ENCODE data around the gene ADD3.
A peak's percentile ranks its signal among the peaks of the same experiment; 100 is the strongest.
"Not testable (repeated sequence)": the region's sequence is repeated elsewhere in the genome, so short reads cannot be mapped to it uniquely, and the experiment has no call there.

Gene ADD3

GRCh38 chr10:109979215-109979614 is 28.6 kb upstream of the ADD3 start:
- no peak for DNase-seq (ENCODE audit: low read depth)
- Histone ChIP-seq H3K9ac (ENCODE audit: low read length) (peak overlapping the region; percentile 76), H3K4me3 (ENCODE audit: low read length) (peak overlapping the region; percentile 67), H3K4me1 (ENCODE audit: control insufficient read depth, insufficient read depth, low read length) (peaks cover 57% of the 10 kb centered on the region), H3K9me3 (ENCODE audit: control insufficient read depth, low read length) (no peaks in the 10 kb centered on the region), H3K36me3 (ENCODE audit: control insufficient read depth, insufficient read depth, low read length, severe bottlenecking) (no peaks in the 10 kb centered on the region), H3K27me3 (replicated peaks; ENCODE audit: control insufficient read depth, insufficient read depth, low read length) (no peaks in the 10 kb centered on the region)

GRCh38 chr10:109981650-109982049 is 26.1 kb upstream of the ADD3 start:
- Histone ChIP-seq H3K4me3 (ENCODE audit: low read length) (peak overlapping the region; percentile 73), H3K4me1 (ENCODE audit: control insufficient read depth, insufficient read depth, low read length) (peaks cover 52% of the 10 kb centered on the region), H3K36me3 (ENCODE audit: control insufficient read depth, insufficient read depth, low read length, severe bottlenecking) (no peaks in the 10 kb centered on the region), H3K9ac (ENCODE audit: low read length) (peak overlapping the region; percentile 74), H3K9me3 (ENCODE audit: control insufficient read depth, low read length) (no peaks in the 10 kb centered on the region), H3K27me3 (replicated peaks; ENCODE audit: control insufficient read depth, insufficient read depth, low read length) (no peaks in the 10 kb centered on the region)
- no peak for DNase-seq (ENCODE audit: low read depth)

GRCh38 chr10:109982123-109982522 is 25.7 kb upstream of the ADD3 start:
- Histone ChIP-seq H3K9me3 (ENCODE audit: control insufficient read depth, low read length) (no peaks in the 10 kb centered on the region), H3K9ac (ENCODE audit: low read length) (peak overlapping the region; percentile 74), H3K27me3 (replicated peaks; ENCODE audit: control insufficient read depth, insufficient read depth, low read length) (no peaks in the 10 kb centered on the region), H3K36me3 (ENCODE audit: control insufficient read depth, insufficient read depth, low read length, severe bottlenecking) (no peaks in the 10 kb centered on the region), H3K4me1 (ENCODE audit: control insufficient read depth, insufficient read depth, low read length) (peaks cover 50% of the 10 kb centered on the region), H3K4me3 (ENCODE audit: low read length) (peak overlapping the region; percentile 73)
- no peak for DNase-seq (ENCODE audit: low read depth)

GRCh38 chr10:109982812-109983211 is 25.0 kb upstream of the ADD3 start:
- H3K4me3 ChIP-seq (ENCODE audit: low read length): peak overlapping the region; percentile 73
- peaks cover 51% of the 10 kb centered on the region for H3K4me1 ChIP-seq (ENCODE audit: control insufficient read depth, insufficient read depth, low read length)
- H3K9ac ChIP-seq (ENCODE audit: low read length): peak overlapping the region; percentile 74
- H3K27me3 ChIP-seq (replicated peaks; ENCODE audit: control insufficient read depth, insufficient read depth, low read length): no peaks in the 10 kb centered on the region
- H3K9me3 ChIP-seq (ENCODE audit: control insufficient read depth, low read length): no peaks in the 10 kb centered on the region
- H3K36me3 ChIP-seq (ENCODE audit: control insufficient read depth, insufficient read depth, low read length, severe bottlenecking): no peaks in the 10 kb centered on the region
- no peak for DNase-seq (ENCODE audit: low read depth)

GRCh38 chr10:109984013-109984412 is 23.8 kb upstream of the ADD3 start:
- DNase-seq (ENCODE audit: low read depth): no peak
- Histone ChIP-seq H3K36me3 (ENCODE audit: control insufficient read depth, insufficient read depth, low read length, severe bottlenecking) (no peaks in the 10 kb centered on the region), H3K4me1 (ENCODE audit: control insufficient read depth, insufficient read depth, low read length) (peaks cover 46% of the 10 kb centered on the region), H3K4me3 (ENCODE audit: low read length) (no peak overlapping the region), H3K9me3 (ENCODE audit: control insufficient read depth, low read length) (no peaks in the 10 kb centered on the region), H3K27me3 (replicated peaks; ENCODE audit: control insufficient read depth, insufficient read depth, low read length) (no peaks in the 10 kb centered on the region), H3K9ac (ENCODE audit: low read length) (no peak overlapping the region)

GRCh38 chr10:109985768-109986167 is 22.0 kb upstream of the ADD3 start:
- not testable (repeated sequence) for H3K27me3 ChIP-seq (replicated peaks; ENCODE audit: control insufficient read depth, insufficient read depth, low read length); H3K36me3 ChIP-seq (ENCODE audit: control insufficient read depth, insufficient read depth, low read length, severe bottlenecking); H3K9ac ChIP-seq (ENCODE audit: low read length); H3K9me3 ChIP-seq (ENCODE audit: control insufficient read depth, low read length); H3K4me3 ChIP-seq (ENCODE audit: low read length); DNase-seq (ENCODE audit: low read depth)
- H3K4me1 ChIP-seq (ENCODE audit: control insufficient read depth, insufficient read depth, low read length): peaks cover 38% of the 10 kb centered on the region

GRCh38 chr10:109987452-109988211 is 20.2 kb upstream of the ADD3 start:
- Histone ChIP-seq H3K4me3 (ENCODE audit: low read length) (peak overlapping the region; percentile 39), H3K4me1 (ENCODE audit: control insufficient read depth, insufficient read depth, low read length) (peaks cover 24% of the 10 kb centered on the region), H3K9me3 (ENCODE audit: control insufficient read depth, low read length) (no peaks in the 10 kb centered on the region), H3K27me3 (replicated peaks; ENCODE audit: control insufficient read depth, insufficient read depth, low read length) (no peaks in the 10 kb centered on the region), H3K9ac (ENCODE audit: low read length) (no peak overlapping the region), H3K36me3 (ENCODE audit: control insufficient read depth, insufficient read depth, low read length, severe bottlenecking) (no peaks in the 10 kb centered on the region)
- peak; percentile 82 for DNase-seq (ENCODE audit: low read depth)

- no peak overlapping the region for H3K9ac ChIP-seq (ENCODE audit: low read length)
- H3K36me3 ChIP-seq (ENCODE audit: control insufficient read depth, insufficient read depth, low read length, severe bottlenecking): no peaks in the 10 kb centered on the region
- DNase-seq (ENCODE audit: low read depth): peak; percentile 72
- H3K4me3 ChIP-seq (ENCODE audit: low read length): peak overlapping the region; percentile 39
- H3K9me3 ChIP-seq (ENCODE audit: control insufficient read depth, low read length): no peaks in the 10 kb centered on the region
- peaks cover 23% of the 10 kb centered on the region for H3K4me1 ChIP-seq (ENCODE audit: control insufficient read depth, insufficient read depth, low read length)
- H3K27me3 ChIP-seq (replicated peaks; ENCODE audit: control insufficient read depth, insufficient read depth, low read length): no peaks in the 10 kb centered on the region
Observed at GRCh38 chr10:109988212-109988596, 19.6 kb upstream of the ADD3 start.

GRCh38 chr10:109991266-109991855 is 16.4 kb upstream of the ADD3 start:
- Histone ChIP-seq H3K9ac (ENCODE audit: low read length) (no peak overlapping the region), H3K9me3 (ENCODE audit: control insufficient read depth, low read length) (no peaks in the 10 kb centered on the region), H3K27me3 (replicated peaks; ENCODE audit: control insufficient read depth, insufficient read depth, low read length) (no peaks in the 10 kb centered on the region), H3K4me1 (ENCODE audit: control insufficient read depth, insufficient read depth, low read length) (peaks cover 34% of the 10 kb centered on the region), H3K4me3 (ENCODE audit: low read length) (no peak overlapping the region), H3K36me3 (ENCODE audit: control insufficient read depth, insufficient read depth, low read length, severe bottlenecking) (no peaks in the 10 kb centered on the region)
- DNase-seq (ENCODE audit: low read depth): no peak

GRCh38 chr10:109992485-109992884 is 15.3 kb upstream of the ADD3 start:
- Histone ChIP-seq H3K36me3 (ENCODE audit: control insufficient read depth, insufficient read depth, low read length, severe bottlenecking) (no peaks in the 10 kb centered on the region), H3K9me3 (ENCODE audit: control insufficient read depth, low read length) (no peaks in the 10 kb centered on the region), H3K4me3 (ENCODE audit: low read length) (peak overlapping the region; percentile 58), H3K9ac (ENCODE audit: low read length) (peak overlapping the region; percentile 72), H3K27me3 (replicated peaks; ENCODE audit: control insufficient read depth, insufficient read depth, low read length) (no peaks in the 10 kb centered on the region), H3K4me1 (ENCODE audit: control insufficient read depth, insufficient read depth, low read length) (peaks cover 37% of the 10 kb centered on the region)
- peak; percentile 76 for DNase-seq (ENCODE audit: low read depth)

GRCh38 chr10:109993551-109994330 is 14.0 kb upstream of the ADD3 start:
- Histone ChIP-seq H3K9ac (ENCODE audit: low read length) (no peak overlapping the region), H3K36me3 (ENCODE audit: control insufficient read depth, insufficient read depth, low read length, severe bottlenecking) (no peaks in the 10 kb centered on the region), H3K9me3 (ENCODE audit: control insufficient read depth, low read length) (no peaks in the 10 kb centered on the region), H3K4me1 (ENCODE audit: control insufficient read depth, insufficient read depth, low read length) (peaks cover 26% of the 10 kb centered on the region), H3K4me3 (ENCODE audit: low read length) (no peak overlapping the region), H3K27me3 (replicated peaks; ENCODE audit: control insufficient read depth, insufficient read depth, low read length) (no peaks in the 10 kb centered on the region)
- DNase-seq (ENCODE audit: low read depth): no peak

All from adipocyte (in vitro differentiated cells).